Stimulated activated CD4-positive, alpha-beta T cell treated with anti-CD3 and anti-CD28 coated beads, Interleukin-4, amount 100 ng/mL, for 24 hours (primary cell): ENCODE results near the gene F11.
"Not testable (repeated sequence)": the region's sequence is repeated elsewhere in the genome, so short reads cannot be mapped to it uniquely, and the experiment has no call there.

Source experiments
- DNase-seq: peaks from one replicate; pipeline ENCODE4 v3.0.0-alpha.2; 2020

The F11 gene

DNA sequence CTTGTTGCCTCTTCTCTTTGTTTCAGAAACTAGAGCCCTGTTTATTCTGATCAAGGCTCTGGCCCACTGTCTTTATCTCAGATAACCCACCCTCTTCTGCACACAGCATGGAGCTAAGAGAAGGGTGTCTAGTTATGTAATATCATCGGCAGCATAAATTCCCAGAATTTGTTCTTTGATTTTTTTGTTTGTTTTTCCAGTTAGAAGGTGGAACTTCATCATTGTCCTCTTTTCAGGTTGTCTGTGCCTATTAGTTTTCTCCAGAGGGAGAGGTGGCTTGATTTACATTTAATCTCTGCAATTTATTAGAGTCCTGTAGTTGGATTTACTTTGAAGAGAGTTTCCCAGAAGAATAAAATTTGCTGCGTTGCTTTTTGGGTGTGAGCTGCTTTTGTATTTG lies 15.2 kb upstream of the F11 start:
- no peak for DNase-seq

DNA sequence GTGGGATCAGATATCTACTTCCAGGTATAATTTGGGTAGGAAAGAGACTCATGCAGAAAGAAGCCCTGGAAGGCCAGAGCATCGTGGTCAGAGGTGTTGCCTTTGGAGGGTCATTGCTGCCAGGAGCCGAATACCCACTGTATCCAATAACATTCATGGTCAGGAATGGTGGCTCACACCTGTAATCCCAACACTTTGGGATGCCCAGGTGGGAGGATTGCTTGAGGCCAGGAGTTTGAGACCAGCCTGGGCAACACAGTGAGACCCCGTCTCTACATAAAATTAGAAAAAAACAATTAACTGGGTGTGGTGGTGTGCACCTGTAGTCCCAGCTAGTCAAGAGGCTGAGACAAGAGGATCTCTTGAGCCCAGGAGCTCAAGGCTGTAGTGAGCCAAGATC lies 10.9 kb upstream of the F11 start:
- no peak for DNase-seq

DNA sequence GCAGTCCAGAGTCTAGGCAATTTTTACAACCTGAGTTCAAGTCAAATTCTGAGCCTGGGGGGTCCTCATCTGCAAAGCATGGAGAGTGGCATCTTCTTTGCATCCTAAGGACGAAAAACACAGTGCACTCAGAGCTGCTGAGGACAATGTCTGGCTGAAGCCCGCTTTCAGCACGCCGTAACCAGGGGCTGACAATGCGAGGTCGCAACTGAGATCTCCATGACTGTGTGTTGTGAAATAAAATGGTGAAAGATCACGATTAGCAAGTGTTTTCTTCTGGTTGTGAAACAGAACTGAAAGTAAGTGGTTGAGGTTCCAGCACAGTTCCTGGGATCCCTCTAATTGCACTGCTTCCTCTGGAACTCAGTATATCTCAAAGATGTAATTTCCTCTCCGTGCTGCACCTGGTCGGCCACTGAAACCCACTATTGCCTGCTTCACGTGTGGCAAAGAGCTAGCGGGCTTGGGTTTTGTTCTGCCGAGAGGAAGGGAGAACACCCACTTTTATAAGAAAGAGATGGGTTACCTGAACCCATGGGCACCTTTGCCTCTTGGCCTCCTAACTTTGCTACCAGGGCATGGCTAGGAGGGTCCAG lies 7.7 kb upstream of the F11 start:
- no peak for DNase-seq

DNA sequence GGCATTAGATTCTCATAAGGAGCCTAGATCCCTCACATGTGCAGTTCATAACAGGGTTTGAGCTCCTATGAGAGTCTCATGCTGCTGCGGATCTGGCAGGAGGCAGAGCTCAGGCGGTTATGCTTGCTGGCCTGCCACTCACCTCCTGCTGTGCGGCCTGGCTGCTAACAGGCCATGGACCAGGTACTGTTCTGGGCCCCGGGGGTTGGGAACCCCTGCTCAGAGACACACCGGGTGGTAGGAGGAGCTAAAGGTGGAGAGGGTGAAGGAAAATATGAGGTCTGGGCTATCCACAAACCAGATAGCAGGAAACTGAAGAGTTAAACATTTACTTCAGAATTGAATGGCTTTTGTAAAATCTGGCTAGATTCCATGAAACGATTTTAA lies 5.9 kb upstream of the F11 start:
- DNase-seq, result no peak

DNA sequence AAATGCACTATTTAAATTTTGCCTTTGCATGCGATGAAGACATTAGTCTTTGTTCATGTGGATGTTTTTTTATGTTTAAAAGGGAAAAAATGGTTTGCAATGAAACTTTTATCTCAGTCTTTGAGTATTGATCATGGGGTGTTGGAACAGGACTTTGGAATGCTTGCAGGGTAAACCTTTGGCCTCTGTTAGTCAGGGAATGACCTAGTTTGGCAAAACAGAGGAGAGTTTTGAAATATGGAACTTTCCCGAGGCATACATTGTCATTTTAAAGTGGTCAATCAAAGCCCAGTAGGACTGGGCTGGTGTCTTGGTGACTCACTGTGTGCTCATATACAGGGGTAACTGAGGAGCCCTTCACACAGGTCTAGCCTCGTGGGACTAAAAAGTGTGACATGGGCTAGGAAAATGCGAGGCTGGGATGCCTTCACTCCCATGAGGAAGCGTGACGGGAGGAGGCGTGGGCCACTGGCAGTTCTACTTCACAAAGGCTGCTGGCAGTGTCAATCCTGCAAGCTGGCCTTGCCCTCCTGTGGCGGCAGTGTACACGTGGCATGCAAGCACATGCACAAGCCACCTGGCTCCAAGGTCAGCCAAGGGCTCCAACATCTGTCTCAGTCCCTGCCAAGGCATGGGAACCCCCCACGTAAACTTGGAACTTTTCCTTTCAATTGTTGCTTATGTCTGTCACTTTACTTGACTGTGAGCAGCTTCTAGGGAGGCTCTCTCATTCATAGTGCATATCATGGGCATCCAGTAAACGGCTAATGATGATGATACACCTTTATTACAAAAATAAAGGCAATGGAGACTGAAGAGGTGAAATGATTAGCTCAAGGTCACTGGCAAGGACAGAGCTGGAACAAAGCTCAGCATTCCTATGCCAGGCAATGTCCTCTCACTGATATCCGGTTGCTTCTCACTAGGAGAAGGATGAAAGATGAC lies 5.2 kb upstream of the F11 start:
- no peak for DNase-seq

DNA sequence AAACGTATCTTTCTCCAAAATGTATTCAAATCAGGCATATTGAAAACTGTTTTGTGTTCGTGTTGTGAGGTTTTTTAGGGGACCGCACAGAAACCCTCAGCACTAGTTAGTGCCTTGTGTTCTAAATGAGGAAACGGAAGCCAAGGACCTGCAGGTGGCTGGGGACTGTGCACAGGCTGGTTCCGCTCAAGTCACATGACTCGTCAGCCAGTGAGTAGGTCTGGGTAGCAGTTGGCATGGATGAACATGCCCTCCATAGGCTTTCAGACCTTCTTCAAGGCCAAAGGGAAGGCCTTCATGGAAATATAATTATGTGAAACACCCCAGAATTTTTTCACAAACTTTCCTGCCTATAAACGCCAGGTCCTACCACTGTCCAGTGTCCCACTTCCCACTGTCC lies 1.3 kb upstream of the F11 start:
- no peak for DNase-seq

DNA sequence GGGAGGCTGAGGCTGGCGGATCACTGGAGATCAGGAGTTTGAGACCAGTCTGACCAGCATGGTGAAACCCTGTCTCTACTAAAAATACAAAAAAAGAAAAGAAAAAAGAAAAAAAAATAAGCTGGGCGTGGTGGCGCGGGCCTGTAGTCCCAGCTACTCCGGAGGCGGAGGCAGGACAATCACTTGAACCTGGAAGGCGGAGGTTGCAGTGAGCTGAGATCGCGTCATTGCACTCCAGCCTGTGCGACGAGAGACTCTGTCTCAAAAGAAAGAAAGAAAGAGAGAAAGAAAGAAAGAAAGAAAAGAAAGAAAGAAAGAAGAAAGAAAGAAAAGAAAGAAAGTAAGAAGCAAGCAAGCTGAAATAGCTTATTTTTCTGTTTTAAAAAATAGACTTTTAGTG lies 739 bp upstream of the F11 start:
- DNase-seq, result not testable (repeated sequence)

DNA sequence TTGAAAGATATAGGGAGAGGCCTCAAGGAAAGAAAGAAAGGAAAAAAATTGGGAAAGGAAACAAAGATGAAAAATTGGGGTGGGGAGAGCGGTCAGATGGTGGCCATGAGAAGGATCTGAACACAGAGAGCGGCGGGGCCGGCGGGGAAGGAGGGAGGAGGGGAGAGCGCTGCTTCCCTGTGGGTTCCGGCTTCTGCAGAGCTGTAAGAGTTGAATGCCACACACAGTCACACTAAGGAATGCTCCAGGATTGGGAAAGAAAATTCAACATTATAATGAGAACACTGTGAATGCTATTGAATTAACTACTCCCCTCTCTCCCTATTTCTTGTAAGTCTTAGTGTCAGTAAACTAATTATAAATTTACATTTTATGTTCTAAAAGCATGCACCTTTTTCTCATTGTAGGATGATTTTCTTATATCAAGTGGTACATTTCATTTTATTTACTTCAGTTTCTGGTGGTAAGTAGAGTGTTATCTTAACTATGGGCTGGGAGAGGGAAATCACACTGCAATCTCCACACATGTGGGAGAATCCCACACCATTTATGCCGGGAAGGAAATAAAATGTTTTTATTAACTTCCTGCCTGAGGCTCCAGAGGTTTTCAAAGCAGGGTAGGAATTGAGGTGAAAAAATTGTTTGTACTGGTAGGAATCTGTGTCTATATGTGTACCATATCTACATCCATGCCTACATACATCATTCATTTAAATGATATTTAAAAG lies 904 bp downstream of the F11 start:
- DNase-seq, result no peak

DNA sequence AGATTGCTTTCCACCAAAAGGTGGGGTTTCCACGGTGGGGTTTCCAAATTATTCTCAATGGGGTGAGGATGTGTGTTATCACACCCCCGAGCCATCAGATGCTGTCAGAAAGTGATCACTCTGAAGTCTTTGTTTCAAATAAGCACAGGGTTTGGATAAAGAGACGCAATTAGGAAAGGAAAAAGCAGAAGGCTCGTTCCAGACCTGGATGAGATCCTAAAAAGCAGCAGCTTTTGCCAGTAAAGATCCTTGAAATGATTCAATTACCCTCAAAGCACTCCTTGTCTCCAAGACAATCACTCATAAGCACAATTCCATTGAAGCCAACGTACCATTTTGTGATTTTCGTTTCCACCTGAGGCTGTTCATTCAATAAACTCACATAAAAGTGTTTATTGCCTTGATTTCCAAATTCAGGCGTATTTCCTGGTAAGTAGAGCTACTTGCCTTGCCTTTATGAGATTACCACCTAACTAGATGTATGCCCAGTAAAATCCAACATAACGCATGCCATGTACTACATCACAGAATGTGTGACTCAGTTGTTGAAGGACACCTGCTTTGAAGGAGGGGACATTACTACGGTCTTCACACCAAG lies 5.2 kb downstream of the F11 start:
- no peak for DNase-seq

DNA sequence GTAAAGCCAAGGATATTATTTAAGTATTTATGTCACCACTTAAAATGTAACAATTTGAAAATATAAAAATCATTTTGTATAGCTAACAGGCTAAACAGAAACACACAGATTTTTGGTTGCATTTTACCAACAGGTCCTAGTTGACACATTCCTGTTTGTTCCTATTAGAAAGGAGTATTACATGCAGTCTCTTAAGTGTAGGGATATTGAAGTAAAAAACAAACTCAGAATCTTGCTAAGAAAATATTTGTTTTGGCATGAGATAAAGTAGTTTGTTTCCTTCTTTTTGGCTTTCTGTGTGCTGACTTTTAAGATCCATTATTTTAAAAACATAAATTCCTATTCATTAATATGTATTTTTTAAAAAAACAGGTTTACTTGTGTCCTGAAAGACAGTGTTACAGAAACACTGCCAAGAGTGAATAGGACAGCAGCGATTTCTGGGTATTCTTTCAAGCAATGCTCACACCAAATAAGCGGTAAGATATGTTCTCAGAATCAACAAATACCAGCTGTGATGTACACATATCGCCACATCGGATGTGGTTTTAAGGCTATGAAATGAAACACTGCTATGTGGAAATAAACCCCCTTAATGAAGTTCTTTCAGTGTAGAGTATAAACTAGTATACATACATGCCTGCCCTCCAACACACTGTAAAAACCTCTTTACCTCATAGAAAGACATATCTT lies 6.9 kb downstream of the F11 start:
- no peak for DNase-seq

DNA sequence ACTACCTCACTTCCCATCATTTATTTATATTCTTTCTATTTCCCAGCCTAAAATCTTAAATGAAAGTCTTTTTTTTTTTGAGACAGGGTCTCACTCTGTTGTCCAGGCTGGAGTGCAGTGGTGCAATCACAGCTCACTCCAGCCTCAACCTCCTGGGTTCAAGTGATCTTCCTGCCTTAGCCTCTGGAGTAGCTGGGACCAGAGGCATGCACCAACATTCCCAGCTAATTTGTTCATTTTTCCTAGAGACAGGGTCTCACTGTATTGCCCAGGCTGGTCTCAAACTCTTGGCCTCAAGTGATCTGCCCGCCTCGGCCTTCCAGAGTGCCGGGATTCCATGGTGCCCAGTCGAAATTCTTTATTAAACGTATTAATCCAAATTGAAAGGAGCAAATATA lies 7.4 kb downstream of the F11 start:
- not testable (repeated sequence) for DNase-seq

DNA sequence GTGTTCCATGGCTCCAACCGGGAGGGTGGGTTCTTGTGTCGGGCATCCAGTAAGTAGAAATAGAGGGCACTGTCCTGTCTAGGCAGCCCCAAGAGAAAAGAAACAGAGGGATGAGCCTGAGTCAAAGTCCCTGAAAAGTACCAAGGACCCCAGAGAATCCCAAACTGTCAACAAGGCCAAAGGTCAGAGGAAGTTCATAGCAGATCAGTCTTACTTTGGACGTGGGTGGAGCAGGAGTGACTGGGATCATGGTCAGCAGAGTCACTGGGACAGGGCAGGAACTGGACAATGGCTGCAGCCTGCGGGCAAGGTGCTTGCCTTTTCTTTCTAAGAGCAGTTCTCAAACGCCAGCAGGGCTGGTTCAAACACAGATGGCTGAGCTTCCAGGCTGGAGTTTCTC lies 17.3 kb downstream of the F11 start:
- no peak for DNase-seq

DNA sequence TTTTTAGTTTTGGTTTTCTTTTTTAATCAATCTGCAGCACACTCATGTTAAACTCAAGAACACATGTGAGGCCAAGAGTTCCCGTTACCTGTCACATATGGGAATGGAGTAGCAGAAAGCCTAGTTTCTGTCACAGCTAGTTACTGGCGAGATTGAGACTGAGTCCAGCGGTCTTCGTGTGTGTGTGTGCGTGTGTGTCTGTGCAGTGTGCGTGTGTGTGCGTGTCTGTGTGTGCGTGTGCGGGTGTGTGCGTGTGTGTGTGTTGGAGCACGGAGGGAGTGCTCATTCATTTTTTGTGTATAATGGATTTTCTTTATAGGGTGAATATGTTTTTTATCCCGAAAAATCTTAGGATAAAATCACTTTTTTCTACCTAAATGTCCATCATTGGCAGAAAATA lies 19.2 kb downstream of the F11 start:
- DNase-seq, result no peak

DNA sequence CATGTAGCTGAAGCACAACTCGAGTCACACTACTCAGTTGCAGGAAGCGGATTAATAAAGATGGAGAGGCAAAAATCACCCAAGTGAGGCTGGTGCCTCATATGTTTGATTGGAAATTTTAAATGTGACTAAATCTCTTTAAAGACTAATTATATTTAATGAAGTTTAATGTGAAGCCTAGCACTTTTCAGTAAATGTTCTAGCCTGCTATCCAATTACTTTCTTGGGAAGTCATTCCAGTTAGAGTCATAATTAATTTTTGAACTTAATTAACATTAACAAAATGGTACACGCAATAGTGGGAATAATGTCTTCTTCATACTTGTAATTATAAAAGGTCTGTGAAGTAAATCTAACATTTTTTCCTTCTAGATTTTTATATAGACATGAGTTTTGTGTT lies 20.6 kb downstream of the F11 start:
- DNase-seq, result no peak

DNA sequence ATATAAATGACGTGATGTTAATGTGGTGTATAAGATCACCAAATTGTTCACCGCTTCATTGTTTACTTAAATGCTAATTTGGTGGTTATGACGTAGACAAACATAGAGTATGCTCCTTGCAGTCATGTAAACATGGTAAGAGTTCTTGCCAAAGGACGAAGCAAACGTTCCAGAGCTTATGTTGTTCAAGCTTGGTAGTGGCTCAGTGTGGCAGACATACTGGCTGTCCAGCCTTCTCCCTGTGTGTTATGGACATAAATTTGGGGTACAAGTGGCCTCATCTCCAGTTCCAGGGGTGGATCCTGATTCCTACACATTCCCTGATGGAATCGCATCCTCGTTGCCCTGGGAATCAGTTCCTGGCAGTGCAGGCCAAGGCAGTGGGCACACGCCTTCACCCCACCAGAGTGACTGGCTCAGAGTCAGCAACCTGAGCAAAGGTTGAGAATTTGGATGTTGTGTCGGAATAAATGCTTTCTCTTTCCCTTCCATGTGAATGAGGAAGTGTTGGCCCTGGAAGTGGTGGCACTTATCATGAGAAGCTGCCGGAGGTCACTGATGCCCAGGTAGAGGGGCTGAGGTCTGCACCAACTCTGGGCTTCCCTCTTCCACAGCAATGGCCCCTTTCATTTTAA lies 25.4 kb downstream of the F11 start:
- DNase-seq, result no peak

DNA sequence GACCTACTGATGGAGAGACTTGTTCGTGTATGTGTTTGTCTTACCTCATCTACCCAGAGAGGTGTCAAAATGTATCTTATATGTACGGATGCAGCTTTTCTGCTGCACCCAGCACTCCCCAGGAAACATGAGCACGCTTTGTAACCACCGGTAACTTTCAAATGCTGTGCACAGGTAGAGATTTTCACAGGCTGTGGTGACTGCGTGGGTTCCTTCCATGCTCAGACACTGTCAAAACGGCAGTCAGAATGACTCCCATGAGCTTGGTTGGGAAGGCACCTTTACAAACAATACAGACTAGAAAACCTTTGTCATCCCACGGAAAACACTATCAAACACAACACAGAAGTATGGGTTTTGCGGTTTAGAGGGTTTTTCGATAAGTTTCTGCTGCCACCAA lies 28.2 kb downstream of the F11 start:
- no peak for DNase-seq

DNA sequence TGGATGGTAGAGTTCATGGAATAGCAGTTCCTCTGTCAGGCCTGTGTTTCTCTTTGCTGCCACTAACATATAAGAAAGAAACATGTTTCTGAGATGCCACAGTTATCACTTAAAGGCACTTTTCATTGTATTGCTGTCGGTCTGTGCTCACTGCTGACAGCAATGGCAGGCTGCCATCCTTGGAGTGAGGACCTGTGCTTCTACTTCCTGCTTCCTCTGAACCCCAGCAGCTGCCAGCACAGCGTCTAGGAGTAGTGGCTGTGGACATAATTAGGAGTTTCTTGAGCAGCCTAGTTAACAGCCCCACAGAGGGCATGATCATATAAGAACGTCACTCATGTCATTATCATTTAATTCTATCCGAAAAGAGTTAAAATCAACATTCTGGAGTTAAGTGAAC lies 30.5 kb downstream of the F11 start:
- DNase-seq, result no peak

DNA sequence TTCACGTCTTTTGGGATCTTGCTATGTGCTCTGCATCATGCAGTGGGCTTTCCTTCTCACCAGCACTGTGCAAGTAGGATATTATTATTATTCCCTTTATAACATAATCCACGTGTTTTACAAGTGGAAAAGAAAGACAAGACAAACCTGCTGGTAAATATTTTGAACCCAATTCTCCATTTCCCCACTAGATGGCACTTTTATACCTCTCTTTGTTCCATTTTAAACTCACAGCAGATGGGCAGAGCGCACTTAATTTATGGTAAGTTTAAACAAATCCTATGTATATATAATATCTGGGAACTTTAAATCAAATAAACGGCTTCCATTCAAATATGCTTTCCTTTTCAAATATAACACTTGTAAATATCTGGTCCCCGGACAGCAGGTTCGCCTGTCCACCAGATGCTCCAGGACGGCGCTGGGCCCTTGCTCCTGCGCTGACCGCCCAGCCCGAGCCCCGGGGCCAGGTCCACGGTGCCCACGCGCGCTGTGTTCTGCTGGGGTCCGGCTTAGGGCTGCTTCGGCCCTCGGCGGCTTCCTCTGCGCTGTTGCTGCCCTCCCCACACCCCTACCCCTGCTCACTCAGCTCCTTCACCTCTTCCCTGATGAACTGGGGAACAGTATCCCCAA lies 31.1 kb downstream of the F11 start:
- no peak for DNase-seq

DNA sequence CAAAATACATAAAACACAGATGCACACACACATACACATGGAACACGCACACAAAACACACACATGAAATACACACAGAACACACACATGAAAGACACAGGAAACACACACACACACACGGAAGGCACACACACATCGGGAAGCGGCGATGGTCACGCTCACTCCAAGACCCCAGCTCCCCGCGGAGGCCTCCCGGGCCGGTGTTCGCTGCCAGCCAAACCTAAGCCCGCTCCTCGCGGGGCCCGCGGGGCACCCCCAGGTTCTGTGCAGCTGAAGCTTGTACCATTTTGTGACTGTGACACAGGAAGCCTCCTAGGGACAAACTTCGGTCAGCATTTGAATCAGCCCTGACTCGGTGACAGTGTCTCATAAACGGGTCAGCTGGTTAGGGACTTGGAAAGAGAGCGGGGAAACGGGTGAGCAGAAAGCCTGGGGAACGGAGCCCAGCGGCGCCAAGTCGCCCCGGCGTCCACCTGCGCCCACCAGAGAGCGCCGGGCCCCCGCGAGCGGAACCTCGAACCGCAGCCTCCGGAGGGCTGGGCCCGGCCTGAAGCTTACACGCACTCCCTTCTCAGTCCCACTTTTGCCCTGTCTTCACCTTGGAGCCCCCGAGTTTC lies 32.1 kb downstream of the F11 start:
- DNase-seq, result no peak

DNA sequence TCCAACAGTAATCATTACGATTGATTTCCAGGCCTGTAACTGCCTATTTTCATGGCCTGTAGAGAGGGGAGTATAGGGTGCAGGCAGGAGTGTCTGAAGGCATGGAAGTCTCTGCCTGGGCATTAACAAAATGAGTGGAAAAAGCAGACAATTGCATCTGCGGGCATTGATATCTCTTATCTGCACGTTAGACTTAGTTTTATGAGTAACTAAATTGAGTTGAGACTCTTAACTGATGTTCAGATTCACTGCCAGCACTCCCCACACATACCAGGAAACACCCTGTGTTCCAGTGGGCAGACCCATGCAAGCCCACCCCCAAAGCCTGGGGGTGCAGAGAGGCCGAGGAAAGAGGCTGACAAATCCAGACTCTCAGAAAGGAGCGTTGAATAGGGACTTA lies 33.3 kb downstream of the F11 start:
- DNase-seq, result no peak

DNA sequence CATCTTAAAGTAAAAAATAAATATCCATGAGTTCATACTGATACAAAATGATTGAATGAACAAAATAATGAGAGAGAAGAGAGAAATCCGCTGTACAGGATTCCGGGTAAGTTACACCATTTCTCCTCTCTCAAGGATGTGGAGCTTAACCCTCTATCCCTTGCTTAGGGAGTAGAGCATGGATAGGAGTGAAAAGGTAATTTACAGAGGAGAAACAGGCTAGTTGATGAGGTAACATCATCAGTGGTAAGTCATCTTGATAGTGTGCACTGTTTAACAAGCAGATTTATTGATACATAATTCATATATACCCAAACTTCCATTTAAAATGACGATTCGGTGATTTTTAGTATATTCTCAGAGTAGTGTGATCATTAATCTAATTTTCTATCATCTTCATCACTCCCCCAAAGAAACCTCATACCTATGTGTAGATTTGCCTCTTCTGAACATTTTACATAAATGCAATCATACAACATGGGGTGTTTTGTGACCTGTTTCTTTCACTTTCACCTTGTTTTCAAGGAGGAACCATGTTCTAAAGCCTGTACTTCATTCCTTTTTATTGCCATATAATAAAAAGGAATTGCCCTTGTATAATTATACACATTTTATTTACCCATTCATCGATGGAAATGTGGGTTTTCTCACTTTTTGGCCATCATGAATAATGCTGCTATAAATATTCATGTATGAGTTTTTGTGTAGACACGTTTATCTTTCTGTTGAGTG lies 34.8 kb downstream of the F11 start:
- no peak for DNase-seq
